HCT116 (cell line): ENCODE data around the gene CUX1. TPM values are rescaled to one million over a fixed set of nuclear protein-coding genes. Genes with fewer than 3 reads are reported as not detected.

Source experiments
- ATAC-seq: fragments of 200-7000 bp; cut with Tn5 transposase; 2 replicates; pipeline ENCODE4 v1.9.1; 2020; ENCODE audit warnings: mild to moderate bottlenecking, moderate library complexity
- BruUV-seq: library from RNA; stranded (reverse); fragments of 400-500 nt; replicated peaks from 2 replicates; lab custom pipeline; 2021; lab: Mats Ljungman, UMichigan
- CTCF ChIA-PET: fragments of 300-600 bp; sonication (Branson Sonifier 250); formaldehyde crosslinking; loops from one replicate; lab custom pipeline; 2021; ENCODE audit warnings: antibody characterized with exemption; lab: Charles Lee
- POLR2A ChIA-PET: fragments of 300-600, 350-600 bp; sonication (Branson Sonifier 250); formaldehyde crosslinking; loops from one replicate; lab custom pipeline; 2021; ENCODE audit warnings: antibody characterized with exemption; lab: Charles Lee
- RAD21 ChIA-PET, 2 experiments: fragments of 300-600 bp; sonication (Branson Sonifier 250); formaldehyde crosslinking; loops; one replicate each; lab custom pipeline; 2023; ENCODE audit warnings: low total read pairs in 2 of 2; ENCODE audit not compliant: uncharacterized antibody in 2 of 2, unreplicated experiment in 2 of 2, low non-redundant PET in 1 of 2; lab: Charles Lee
- DNase-seq: peaks from one replicate; pipeline ENCODE4 v3.0.0-alpha.2; 2010; ENCODE audit warnings: low read depth, low spot score
- H2AFZ ChIP-seq: fragments of 200-600 bp; shearing (Covaris generic), sonication (generic); 2 replicates; pipeline ENCODE4 v1.6.1; 2017; ENCODE audit warnings: low read depth, mixed run types, mixed read lengths, antibody characterized with exemption, low read length; ENCODE audit not compliant: poor library complexity, severe bottlenecking
- H3K27ac ChIP-seq: 2 replicates; pipeline ENCODE4 v1.5.1; 2012; ENCODE audit warnings: low read depth, low read length
- H3K27me3 ChIP-seq: fragments of 200-600 bp; sonication (generic); 2 replicates; pipeline ENCODE4 v1.6.1; 2016; ENCODE audit warnings: mixed run types, low read length, mixed read lengths; ENCODE audit not compliant: insufficient read depth
- H3K36me3 ChIP-seq, 2 experiments: fragments of 200-500 bp in 1 of 2; fragments of 200-600 bp in 1 of 2; sonication (Bioruptor generic) in 1 of 2; sonication (generic) in 1 of 2; 2 replicates each; pipeline versions ENCODE4 v1.5.1 to v1.6.1; 2014 to 2016; ENCODE audit warnings: low read length in 2 of 2, inconsistent platforms in 1 of 2, mixed read lengths in 1 of 2, mixed run types in 1 of 2; ENCODE audit not compliant: insufficient read depth in 2 of 2, control insufficient read depth in 1 of 2
- H3K4me1 ChIP-seq, 2 experiments: fragments of 200-600 bp in 1 of 2; sonication (generic) in 1 of 2; 2 replicates each; pipeline versions ENCODE4 v1.5.1 to v1.6.1; 2012 to 2017; ENCODE audit warnings: low read length in 2 of 2, inconsistent platforms in 1 of 2, mild to moderate bottlenecking in 1 of 2, mixed read lengths in 1 of 2, mixed run types in 1 of 2, moderate library complexity in 1 of 2; ENCODE audit not compliant: insufficient read depth in 2 of 2, control insufficient read depth in 1 of 2
- H3K4me2 ChIP-seq: fragments of 200-600 bp; sonication (generic); 2 replicates; pipeline ENCODE4 v1.6.1; 2017; ENCODE audit warnings: mixed run types, low read length, mixed read lengths
- H3K4me3 ChIP-seq, 2 experiments: fragments of 200-600 bp in 1 of 2; sonication (generic) in 1 of 2; replicated peaks in 1 of 2; 2 replicates each; pipeline ENCODE4 v1.5.1; 2011 to 2016; ENCODE audit warnings: low read length in 2 of 2, control low read depth in 1 of 2, low read depth in 1 of 2, mild to moderate bottlenecking in 1 of 2, mixed read lengths in 1 of 2, mixed run types in 1 of 2
- H3K79me2 ChIP-seq: fragments of 200-600 bp; sonication (generic); 2 replicates; pipeline ENCODE4 v1.6.1; 2017; ENCODE audit warnings: mild to moderate bottlenecking, mixed run types, low read length, moderate library complexity, mixed read lengths; ENCODE audit not compliant: insufficient read depth
- H3K9ac ChIP-seq: fragments of 200-600 bp; sonication (generic); 2 replicates; pipeline ENCODE4 v1.6.1; 2016; ENCODE audit warnings: low read length, mixed read lengths
- H3K9me2 ChIP-seq: fragments of 200-600 bp; sonication (generic), shearing (Covaris generic); 2 replicates; pipeline ENCODE4 v1.6.1; 2017; ENCODE audit warnings: mixed run types, mild to moderate bottlenecking, moderate library complexity; ENCODE audit not compliant: insufficient read depth
- H3K9me3 ChIP-seq, 2 experiments: fragments of 200-500 bp in 1 of 2; fragments of 200-600 bp in 1 of 2; sonication (Bioruptor generic) in 1 of 2; sonication (generic) in 1 of 2; 2 replicates each; pipeline ENCODE4 v1.6.1; 2014 to 2017; ENCODE audit warnings: low read length in 2 of 2, mixed read lengths in 2 of 2, inconsistent platforms in 1 of 2, low read depth in 1 of 2, mild to moderate bottlenecking in 1 of 2, mixed run types in 1 of 2, moderate library complexity in 1 of 2; ENCODE audit not compliant: control insufficient read depth in 1 of 2, insufficient read depth in 1 of 2
- H4K20me1 ChIP-seq: fragments of 200-600 bp; sonication (generic), shearing (Covaris generic); 2 replicates; pipeline ENCODE4 v1.6.1; 2017; ENCODE audit warnings: mixed run types, mild to moderate bottlenecking, moderate library complexity; ENCODE audit not compliant: insufficient read depth
- ATF3 ChIP-seq: IDR thresholded peaks from 2 replicates; pipeline ENCODE4 v1.6.1; 2012
- CBX3 ChIP-seq: IDR thresholded peaks from 2 replicates; pipeline ENCODE4 v1.6.1; 2012; ENCODE audit warnings: low read depth
- CEBPB ChIP-seq: IDR thresholded peaks from 2 replicates; pipeline ENCODE4 v1.6.1; 2012; ENCODE audit warnings: low read depth
- CTCF ChIP-seq, 3 experiments: fragments of 200-600 bp in 1 of 3; sonication (generic) in 1 of 3; IDR thresholded peaks in 2 of 3; conservative IDR thresholded peaks in 1 of 3; 2 replicates each; pipeline ENCODE4 v1.5.1; 2012 to 2017; ENCODE audit warnings: low read depth in 2 of 3, low read length in 2 of 3, antibody characterized with exemption in 1 of 3, borderline replicate concordance in 1 of 3, control low read depth in 1 of 3, mild to moderate bottlenecking in 1 of 3, mixed read lengths in 1 of 3, mixed run types in 1 of 3, moderate library complexity in 1 of 3; ENCODE audit not compliant: insufficient read depth in 1 of 3
- EZH2 ChIP-seq: fragments of 200-600 bp; sonication (generic); IDR thresholded peaks from 2 replicates; pipeline ENCODE4 v1.6.1; 2017; ENCODE audit warnings: antibody characterized with exemption, mixed run types
- EZH2phosphoT487 ChIP-seq: fragments of 200-600 bp; IDR thresholded peaks from 2 replicates; pipeline ENCODE4 v1.6.1; 2018; ENCODE audit warnings: antibody characterized with exemption, borderline replicate concordance
- FOSL1 ChIP-seq: IDR thresholded peaks from 2 replicates; pipeline ENCODE4 v1.6.1; 2012; ENCODE audit warnings: low read depth
- MAX ChIP-seq: IDR thresholded peaks from 2 replicates; pipeline ENCODE4 v1.6.1; 2012
- POLR2A ChIP-seq: IDR thresholded peaks from 2 replicates; pipeline ENCODE4 v1.7.0; 2011; ENCODE audit warnings: borderline replicate concordance; ENCODE audit not compliant: insufficient read depth, insufficient read length; ENCODE audit errors: extremely low read depth
- POLR2AphosphoS5 ChIP-seq: IDR thresholded peaks from 2 replicates; pipeline ENCODE4 v1.6.1; 2011; ENCODE audit warnings: mild to moderate bottlenecking, low read depth, low read length, moderate library complexity
- RAD21 ChIP-seq: IDR thresholded peaks from 2 replicates; pipeline ENCODE4 v1.6.1; 2012; ENCODE audit warnings: low read depth, mild to moderate bottlenecking
- SIN3A ChIP-seq: IDR thresholded peaks from 2 replicates; pipeline ENCODE4 v1.6.1; 2012; ENCODE audit warnings: low read depth
- SP1 ChIP-seq: IDR thresholded peaks from 2 replicates; pipeline ENCODE4 v1.6.1; 2012; ENCODE audit warnings: low read depth
- SRF ChIP-seq: IDR thresholded peaks from 2 replicates; pipeline ENCODE4 v1.6.1; 2012; ENCODE audit warnings: low read depth
- TCF7L2 ChIP-seq: IDR thresholded peaks from 2 replicates; pipeline ENCODE4 v1.7.0; 2011; ENCODE audit warnings: borderline replicate concordance, inconsistent platforms; ENCODE audit not compliant: insufficient read depth, insufficient read length; ENCODE audit errors: extremely low read depth
- YY1 ChIP-seq: IDR thresholded peaks from 2 replicates; pipeline ENCODE4 v1.6.1; 2011; ENCODE audit warnings: low read length, low read depth, moderate library complexity, mild to moderate bottlenecking; ENCODE audit not compliant: insufficient replicate concordance; ENCODE audit errors: extremely low read depth
- ZBTB33 ChIP-seq: IDR thresholded peaks from 2 replicates; pipeline ENCODE4 v1.6.1; 2011; ENCODE audit warnings: mild to moderate bottlenecking, low read length, moderate library complexity; ENCODE audit not compliant: insufficient replicate concordance; ENCODE audit errors: extremely low read depth
- intact Hi-C: fragments of 100-400 bp; cut with micrococcal nuclease; formaldehyde crosslinking; loops from 2 replicates; pipeline ENCODE4 v1.10.0; 2022
- total RNA-seq: library from RNA; stranded (reverse); gene quantifications from one replicate; pipeline ENCODE4 v1.2.1, GENCODE V29; 2021; ENCODE audit not compliant: unreplicated experiment

CUX1 gene
- total RNA-seq, 1 experiment from 2014 or later: 68.9 TPM

GRCh38 chr7:102132209-102132752, 314.9 kb downstream of the CUX1 start:
- DNase-seq: no peak
- ChIA-PET CTCF (no interaction called here), RAD21 (no interaction called here)
- Histone ChIP-seq H3K9me2 (no peaks in the 10 kb centered on the region), H3K4me2 (no peak overlapping the region), H3K79me2 (no peaks in the 10 kb centered on the region)
- intact Hi-C loops: loop anchor here (10.0 kb wide), 1 partner anchor 317 kb away; the partner anchor contains the start of gene CUX1
- no peak for ATAC-seq
- TF ChIP-seq ZBTB33 (no peak), RAD21 (no peak), SRF (no peak), TCF7L2 (no peak)
- TF ChIP-seq, all 23 proteins: peak for 0
- BruUV-seq: no TSS peak
- no peaks in the 10 kb centered on the region for H3K9me3 ChIP-seq
- no peaks in the 10 kb centered on the region for H3K36me3 ChIP-seq
- peaks cover 13 to 34% of the 10 kb centered on the region in 2 experiments; a peak in 3 of 4 replicates for H3K4me1 ChIP-seq
- H3K27me3 ChIP-seq: no peaks in the 10 kb centered on the region
- no peak overlapping the region for H2AFZ ChIP-seq
- POLR2A ChIA-PET: no interaction called here
- no peak overlapping the region for H3K27ac ChIP-seq
- H3K9ac ChIP-seq: no peak overlapping the region
- no peaks in the 10 kb centered on the region for H4K20me1 ChIP-seq
- no peak overlapping the region for H3K4me3 ChIP-seq

- BruUV-seq: no TSS peak
- Histone ChIP-seq H3K79me2 (no peaks in the 10 kb centered on the region), H3K36me3 (no peaks in the 10 kb centered on the region), H3K4me2 (no peak overlapping the region), H3K27me3 (no peaks in the 10 kb centered on the region), H4K20me1 (no peaks in the 10 kb centered on the region), H3K4me1 (peaks cover 12 to 16% of the 10 kb centered on the region in 2 experiments; a peak in 3 of 4 replicates), H3K9ac (no peak overlapping the region), H3K9me3 (no peaks in the 10 kb centered on the region), H2AFZ (no peak overlapping the region), H3K27ac (no peak overlapping the region), H3K9me2 (no peaks in the 10 kb centered on the region), H3K4me3 (no peak overlapping the region)
- DNase-seq (no peak), ATAC-seq (no peak)
- intact Hi-C loops: loop anchor here (10.0 kb wide), 1 partner anchor 324 kb away; the partner anchor contains the start of gene CUX1
- ChIA-PET POLR2A (no interaction called here), CTCF (no interaction called here), RAD21 (no interaction called here)
- TF ChIP-seq CBX3: no peak
- TF ChIP-seq CTCF (IDR thresholded peaks at IDR 0.05 in 2 of 3, conservative IDR thresholded peaks at IDR 0.05 in 1 of 3; ENCODE audit: borderline replicate concordance in 1 of 3, insufficient read depth in 1 of 3, low read depth in 2 of 3, low read length in 2 of 3): no peak
- TF ChIP-seq CEBPB: no peak
- no peak for TF ChIP-seq TCF7L2
- no peak for TF ChIP-seq MAX
- no peak for TF ChIP-seq POLR2A
- no peak for TF ChIP-seq FOSL1
- no peak for TF ChIP-seq POLR2AphosphoS5
- TF ChIP-seq SIN3A: no peak
- TF ChIP-seq EZH2phosphoT487: no peak
- no peak for TF ChIP-seq ATF3
- TF ChIP-seq EZH2: no peak
- TF ChIP-seq SP1: no peak
- no peak for TF ChIP-seq YY1
- TF ChIP-seq RAD21: no peak
Measured at GRCh38 chr7:102138676-102139075, 321.2 kb downstream of the CUX1 start.
